ENCODE results near the gene NBDY.
A peak's percentile ranks its signal among the peaks of the same experiment; 100 is the strongest.
"Not testable (repeated sequence)": the region's sequence is repeated elsewhere in the genome, so short reads cannot be mapped to it uniquely, and the experiment has no call there.

NBDY gene

GRCh38 chrX:56764153-56764974 lies 35.3 kb downstream of the NBDY start:
- DNase-seq, result no peak

GRCh38 chrX:56764975-56765791 lies 36.1 kb downstream of the NBDY start:
- DNase-seq, result no peak

- DNase-seq, result no peak
Observed at GRCh38 chrX:56765811-56766553, 36.9 kb downstream of the NBDY start.

GRCh38 chrX:56766554-56767347 lies 37.7 kb downstream of the NBDY start:
- DNase-seq, result no peak

- DNase-seq, result not testable (repeated sequence)
Observed at GRCh38 chrX:56767348-56768119, 38.5 kb downstream of the NBDY start.

GRCh38 chrX:56768120-56768660 lies 39.1 kb downstream of the NBDY start:
- DNase-seq, result not testable (repeated sequence)

GRCh38 chrX:56772675-56773521 lies 43.9 kb downstream of the NBDY start:
- DNase-seq, result not testable (repeated sequence)

- not testable (repeated sequence) for DNase-seq
Observed at GRCh38 chrX:56773522-56774060, 44.5 kb downstream of the NBDY start.

GRCh38 chrX:56778099-56778923 lies 49.3 kb downstream of the NBDY start:
- DNase-seq, result not testable (repeated sequence)

GRCh38 chrX:56778924-56779468 lies 50.0 kb downstream of the NBDY start:
- not testable (repeated sequence) for DNase-seq

- DNase-seq, result not testable (repeated sequence)
Observed at GRCh38 chrX:56780681-56781649, 51.9 kb downstream of the NBDY start.

- DNase-seq, result no peak
Observed at GRCh38 chrX:56782352-56782751, 53.3 kb downstream of the NBDY start.

- DNase-seq, result peak in 16 of 56 donors; percentile 28 to 85 (median 66)
Observed at GRCh38 chrX:56782791-56783449, 53.9 kb downstream of the NBDY start.

GRCh38 chrX:56783450-56783831 lies 54.4 kb downstream of the NBDY start:
- peak in 38 of 56 donors; percentile 3 to 94 (median 66) for DNase-seq

GRCh38 chrX:56783996-56784620 lies 55.1 kb downstream of the NBDY start:
- peak in 1 of 56 donors; percentile 43 for DNase-seq

Measured in amygdala (tissue), 56 donors.